Mesendoderm (in vitro differentiated cells): Measurements from ENCODE around the gene DOK7.

ENCODE experiments used
- DNase-seq: peaks from one replicate; pipeline ENCODE4 v3.0.0; 2013
- H2AK5ac ChIP-seq: 2 replicates; pipeline ENCODE4 v1.6.1; 2013; ENCODE audit warnings: low read length, inconsistent platforms
- H2BK120ac ChIP-seq: 2 replicates; pipeline ENCODE4 v1.6.1; 2013; ENCODE audit warnings: low read depth, mild to moderate bottlenecking, low read length, moderate library complexity, mixed read lengths
- H2BK15ac ChIP-seq: replicated peaks from 2 replicates; pipeline ENCODE4 v1.6.1; 2013; ENCODE audit warnings: low read depth, mild to moderate bottlenecking, moderate library complexity
- H2BK5ac ChIP-seq: 2 replicates; pipeline ENCODE4 v1.6.1; 2013; ENCODE audit warnings: low read length, inconsistent platforms
- H3K18ac ChIP-seq: 2 replicates; pipeline ENCODE4 v1.6.1; 2013; ENCODE audit warnings: mild to moderate bottlenecking, low read length, mixed read lengths
- H3K23ac ChIP-seq: one replicate; pipeline ENCODE4 v1.6.1; 2013; ENCODE audit warnings: low read length
- H3K27ac ChIP-seq: 2 replicates; pipeline ENCODE4 v1.5.1; 2013; ENCODE audit warnings: low read depth, mild to moderate bottlenecking, inconsistent platforms, low read length, moderate library complexity
- H3K27me3 ChIP-seq: 2 replicates; pipeline ENCODE4 v1.6.1; 2013; ENCODE audit warnings: low read length, control low read depth, mild to moderate bottlenecking, inconsistent platforms; ENCODE audit not compliant: insufficient read depth, poor library complexity
- H3K36me3 ChIP-seq: 2 replicates; pipeline ENCODE4 v1.6.1; 2013; ENCODE audit warnings: low read length, inconsistent platforms; ENCODE audit not compliant: control insufficient read depth, insufficient read depth
- H3K4ac ChIP-seq: one replicate; pipeline ENCODE4 v1.6.1; 2013; ENCODE audit warnings: low read depth, mild to moderate bottlenecking, low read length, moderate library complexity
- H3K4me1 ChIP-seq: 2 replicates; pipeline ENCODE4 v1.6.1; 2013; ENCODE audit warnings: low read depth, low read length, inconsistent platforms; ENCODE audit not compliant: control insufficient read depth
- H3K4me2 ChIP-seq: 2 replicates; pipeline ENCODE4 v1.6.1; 2013; ENCODE audit warnings: low read length
- H3K4me3 ChIP-seq: 2 replicates; pipeline ENCODE4 v1.5.1; 2013; ENCODE audit warnings: mild to moderate bottlenecking, low read length
- H3K56ac ChIP-seq: one replicate; pipeline ENCODE4 v1.6.1; 2013; ENCODE audit warnings: low read length
- H3K79me1 ChIP-seq: 2 replicates; pipeline ENCODE4 v1.6.1; 2013; ENCODE audit warnings: low read length, inconsistent platforms
- H3K79me2 ChIP-seq: 2 replicates; pipeline ENCODE4 v1.6.1; 2013; ENCODE audit warnings: mild to moderate bottlenecking, low read length; ENCODE audit not compliant: control insufficient read depth, insufficient read depth
- H3K9ac ChIP-seq: 2 replicates; pipeline ENCODE4 v1.6.1; 2013; ENCODE audit warnings: low read length, inconsistent platforms
- H4K5ac ChIP-seq: one replicate; pipeline ENCODE4 v1.6.1; 2013; ENCODE audit warnings: low read length
- H4K8ac ChIP-seq: one replicate; pipeline ENCODE4 v1.6.1; 2013; ENCODE audit warnings: low read depth, mild to moderate bottlenecking, control low read depth, low read length, moderate library complexity
- WGBS: extraction: QIAGEN DNeasy Blood & Tissue Kit; methylation state at CpG from one replicate; pipeline ENCODE4 v1.1.7; 2013; ENCODE audit warnings: low lambda C conversion rate, missing lambda C conversion rate; ENCODE audit not compliant: insufficient coverage; ENCODE audit errors: extremely low coverage; 5-methylcytosine and 5-hydroxymethylcytosine counted together

The DOK7 gene

DNA sequence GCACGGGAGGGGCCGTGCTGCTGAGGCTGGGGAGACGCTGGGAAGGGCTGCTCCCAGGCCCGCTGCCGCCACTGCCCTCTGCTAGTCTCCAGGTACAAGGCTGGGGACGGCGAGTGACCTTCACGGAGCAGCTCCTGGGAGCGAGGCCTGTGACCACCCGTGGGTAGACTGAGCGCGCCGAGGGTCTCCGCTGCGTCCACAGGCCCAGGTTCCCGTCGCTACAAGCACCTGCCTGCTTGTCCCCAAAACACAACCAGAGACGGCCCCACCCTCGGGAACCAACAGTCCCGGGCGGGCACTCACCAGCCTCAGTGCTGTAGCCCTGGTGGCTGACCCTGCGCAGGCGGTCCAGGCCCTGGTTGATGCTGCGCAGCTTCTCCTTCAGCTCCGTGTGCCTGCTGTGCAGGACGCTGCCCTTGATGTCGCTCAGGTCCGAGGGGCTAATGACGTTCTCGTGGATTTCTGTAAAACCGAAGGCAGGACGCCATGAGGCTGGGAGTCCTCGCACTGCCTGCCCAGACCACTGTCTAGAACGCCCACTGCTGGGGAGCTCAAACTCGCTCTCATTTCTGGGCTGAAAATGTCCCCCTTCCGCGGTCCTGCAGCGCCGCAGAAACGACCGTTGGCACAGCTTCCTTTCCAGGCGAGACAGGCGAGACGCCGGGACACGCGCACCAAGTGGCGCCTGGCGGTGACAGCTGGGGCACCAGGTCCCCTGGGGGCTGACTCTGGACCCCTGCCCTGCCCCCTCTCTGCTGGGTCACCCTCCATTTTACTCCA lies 54.8 kb downstream of the DOK7 start:
- no CpG with 5 or more reads among the region's 49 CpGs for WGBS
- Histone ChIP-seq H3K4ac (no peak overlapping the region), H3K36me3 (peaks cover 11% of the 10 kb centered on the region), H3K4me1 (no peaks in the 10 kb centered on the region), H3K27me3 (no peaks in the 10 kb centered on the region), H3K56ac (no peak overlapping the region), H4K5ac (no peak overlapping the region), H2AK5ac (no peak overlapping the region), H3K4me3 (no peak overlapping the region), H2BK5ac (no peak overlapping the region), H3K4me2 (no peak overlapping the region), H4K8ac (no peak overlapping the region), H3K79me2 (no peaks in the 10 kb centered on the region), H2BK120ac (no peak overlapping the region), H3K23ac (no peak overlapping the region), H3K18ac (no peak overlapping the region), H3K79me1 (no peaks in the 10 kb centered on the region), H3K9ac (no peak overlapping the region), H2BK15ac (no peak overlapping the region), H3K27ac (no peak overlapping the region)
- no peak for DNase-seq

- H3K23ac ChIP-seq = no peak overlapping the region
- WGBS = no CpG with 5 or more reads among the region's 11 CpGs
- no peak overlapping the region for H4K8ac ChIP-seq
- H3K27me3 ChIP-seq = no peaks in the 10 kb centered on the region
- no peak overlapping the region for H2BK5ac ChIP-seq
- H3K56ac ChIP-seq = no peak overlapping the region
- H3K79me2 ChIP-seq = no peaks in the 10 kb centered on the region
- no peak overlapping the region for H2BK120ac ChIP-seq
- H3K9ac ChIP-seq = no peak overlapping the region
- H3K4me3 ChIP-seq = no peak overlapping the region
- H3K36me3 ChIP-seq = peaks cover 11% of the 10 kb centered on the region
- H3K79me1 ChIP-seq = no peaks in the 10 kb centered on the region
- no peak overlapping the region for H2AK5ac ChIP-seq
- no peak overlapping the region for H4K5ac ChIP-seq
- no peak overlapping the region for H2BK15ac ChIP-seq
- H3K4ac ChIP-seq = no peak overlapping the region
- H3K4me1 ChIP-seq = no peaks in the 10 kb centered on the region
- no peak overlapping the region for H3K18ac ChIP-seq
- H3K27ac ChIP-seq = no peak overlapping the region
- DNase-seq = no peak
- H3K4me2 ChIP-seq = no peak overlapping the region
Observed at GRCh38 chr4:3518511-3518880, 55.4 kb downstream of the DOK7 start.

- Histone ChIP-seq H3K4ac (no peak overlapping the region), H3K9ac (no peak overlapping the region), H4K5ac (no peak overlapping the region), H2BK5ac (no peak overlapping the region), H3K18ac (no peak overlapping the region), H3K23ac (no peak overlapping the region), H3K79me1 (no peaks in the 10 kb centered on the region), H3K27ac (no peak overlapping the region), H3K56ac (no peak overlapping the region), H2AK5ac (no peak overlapping the region), H3K4me1 (no peaks in the 10 kb centered on the region), H3K27me3 (no peaks in the 10 kb centered on the region), H3K4me3 (no peak overlapping the region), H4K8ac (no peak overlapping the region), H2BK15ac (no peak overlapping the region), H3K79me2 (no peaks in the 10 kb centered on the region), H3K4me2 (no peak overlapping the region), H2BK120ac (no peak overlapping the region), H3K36me3 (peaks cover 11% of the 10 kb centered on the region)
- WGBS = no CpG with 5 or more reads among the region's 18 CpGs
- no peak for DNase-seq
Observed at GRCh38 chr4:3518941-3519340, 55.8 kb downstream of the DOK7 start.

DNA sequence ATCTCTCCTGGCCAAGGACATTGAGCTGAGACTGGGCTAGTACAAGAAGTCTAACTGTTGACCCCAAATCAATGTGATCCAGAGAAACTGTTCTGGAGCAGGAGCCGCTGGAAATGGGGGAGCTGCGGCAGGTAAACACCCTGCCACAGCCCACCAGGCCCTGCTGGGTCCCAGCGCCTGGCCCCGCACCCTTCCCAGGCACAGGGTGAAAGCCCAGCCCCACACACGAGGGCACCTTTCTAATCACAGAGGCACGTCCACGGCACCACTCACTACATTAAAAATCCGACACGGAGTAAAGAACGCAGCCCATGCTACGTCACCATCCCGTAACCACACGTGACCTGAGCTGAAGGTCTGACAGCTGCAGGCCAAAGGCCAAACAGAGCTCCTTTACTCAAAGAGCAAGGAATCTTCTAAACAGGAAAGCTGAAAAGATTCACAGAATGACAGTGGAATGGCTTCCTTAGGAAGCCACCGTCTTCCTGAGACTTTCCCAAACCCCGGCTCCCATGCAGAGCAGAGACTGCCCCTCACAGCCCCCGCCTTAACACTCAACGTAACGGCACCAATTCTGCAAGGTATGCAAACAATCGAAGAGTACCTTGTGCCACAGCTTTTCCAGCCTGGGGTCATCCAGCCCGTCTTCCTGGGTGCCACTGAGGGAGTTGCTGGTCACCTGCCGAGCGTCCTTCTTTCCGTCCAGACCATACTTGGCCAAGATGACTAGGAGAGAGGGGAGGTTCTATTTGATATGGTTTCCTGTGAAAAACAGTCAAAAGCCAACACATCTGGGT lies 56.6 kb downstream of the DOK7 start:
- peaks cover 11% of the 10 kb centered on the region for H3K36me3 ChIP-seq

GRCh38 chr4:3520276-3520675 lies 57.2 kb downstream of the DOK7 start:
- H2BK15ac ChIP-seq = no peak overlapping the region
- no peaks in the 10 kb centered on the region for H3K4me1 ChIP-seq
- no peaks in the 10 kb centered on the region for H3K27me3 ChIP-seq
- H2BK120ac ChIP-seq = no peak overlapping the region
- H3K27ac ChIP-seq = no peak overlapping the region
- H2AK5ac ChIP-seq = no peak overlapping the region
- H3K79me1 ChIP-seq = no peaks in the 10 kb centered on the region
- peaks cover 11% of the 10 kb centered on the region for H3K36me3 ChIP-seq
- H3K23ac ChIP-seq = no peak overlapping the region
- H3K79me2 ChIP-seq = no peaks in the 10 kb centered on the region
- no peak overlapping the region for H3K4me2 ChIP-seq
- no peak overlapping the region for H3K9ac ChIP-seq
- no peak overlapping the region for H2BK5ac ChIP-seq
- no peak overlapping the region for H3K56ac ChIP-seq
- no peak overlapping the region for H3K18ac ChIP-seq
- no peak overlapping the region for H4K5ac ChIP-seq
- DNase-seq = no peak
- H3K4me3 ChIP-seq = no peak overlapping the region
- no peak overlapping the region for H4K8ac ChIP-seq
- WGBS = no CpG with 5 or more reads among the region's 11 CpGs
- no peak overlapping the region for H3K4ac ChIP-seq

More for the DNA sequence above, 56.6 kb downstream of the DOK7 start:
- Histone ChIP-seq H3K79me1 (no peaks in the 10 kb centered on the region), H3K4me3 (no peak overlapping the region), H3K27ac (no peak overlapping the region), H4K5ac (no peak overlapping the region), H3K4me1 (no peaks in the 10 kb centered on the region), H3K9ac (no peak overlapping the region), H2BK15ac (no peak overlapping the region), H3K4me2 (no peak overlapping the region), H3K4ac (no peak overlapping the region), H3K79me2 (no peaks in the 10 kb centered on the region), H3K27me3 (no peaks in the 10 kb centered on the region), H2BK5ac (no peak overlapping the region), H2AK5ac (no peak overlapping the region), H3K56ac (no peak overlapping the region), H4K8ac (no peak overlapping the region), H3K18ac (no peak overlapping the region), H3K23ac (no peak overlapping the region), H2BK120ac (no peak overlapping the region)
- no peak for DNase-seq
- no CpG with 5 or more reads among the region's 23 CpGs for WGBS
